ENCODE measurements around the gene EIF4G3. TPM values are rescaled to one million over a fixed set of nuclear protein-coding genes. Genes with fewer than 3 reads are reported as not detected.
"Not testable (repeated sequence)": the region's sequence is repeated elsewhere in the genome, so short reads cannot be mapped to it uniquely, and the experiment has no call there.

The EIF4G3 gene
- polyA plus RNA-seq, 1 of the 3 experiments (the other 2 are of a cell fraction) = 32.0 TPM

GRCh38 chr1:20865001-20865400 lies 311.7 kb downstream of the EIF4G3 start (continued):
- no peak for TF ChIP-seq FOSL2 (IDR thresholded peaks at IDR 0.05; ENCODE audit: borderline replicate concordance, low read depth)
- TF ChIP-seq GABPA (IDR thresholded peaks at IDR 0.05; ENCODE audit: low read depth) = no peak
- no peak for TF ChIP-seq MAX (IDR thresholded peaks at IDR 0.05; ENCODE audit: low read depth)

DNA sequence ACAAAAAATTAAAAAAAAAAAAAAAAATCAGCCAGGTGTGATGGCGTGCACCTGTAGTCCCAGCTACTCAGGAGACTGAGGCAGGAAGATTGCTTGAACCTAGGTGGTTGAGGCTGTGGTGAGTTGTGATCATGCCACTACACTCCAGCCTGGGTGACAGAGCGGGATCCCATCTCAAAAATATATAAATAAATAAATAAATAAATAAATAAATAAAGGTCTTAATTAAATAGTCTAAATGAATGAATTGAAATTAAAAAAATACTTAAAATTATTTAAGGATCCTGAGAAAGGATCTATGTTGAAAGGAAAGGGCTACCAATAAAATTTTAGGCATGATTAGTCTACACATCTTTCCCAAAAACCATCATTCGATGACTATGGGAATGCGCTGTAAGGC lies 322.2 kb downstream of the EIF4G3 start:
- Histone ChIP-seq H3K27ac (ENCODE audit: low read depth in 2 of 2, low read length in 1 of 2) (no peak overlapping the region), H3K4me3 (ENCODE audit: low read depth in 2 of 2, low read length in 1 of 2) (no peak overlapping the region), H3K36me3 (replicated peaks in 1 of 2; ENCODE audit: control insufficient read depth in 1 of 2, insufficient read depth in 2 of 2, low read length in 1 of 2) (peaks cover 60 to 69% of the 10 kb centered on the region in 2 experiments), H3K9ac (no peak overlapping the region), H3K4me1 (ENCODE audit: control insufficient read depth in 1 of 2, insufficient read depth in 2 of 2, low read depth in 1 of 2, low read length in 1 of 2) (no peaks in the 10 kb centered on the region), H3K27me3 (ENCODE audit: insufficient read depth) (no peaks in the 10 kb centered on the region), H3F3A (replicated peaks; ENCODE audit: insufficient read depth) (peaks cover 4% of the 10 kb centered on the region), H4K20me1 (ENCODE audit: insufficient read depth) (no peaks in the 10 kb centered on the region), H3K9me2 (no peaks in the 10 kb centered on the region), H3K79me2 (ENCODE audit: insufficient read depth) (no peaks in the 10 kb centered on the region), H3K9me3 (no peaks in the 10 kb centered on the region), H3K4me2 (no peak overlapping the region), H2AFZ (ENCODE audit: low read depth) (no peak overlapping the region)
- POLR2A ChIA-PET = no interaction called here
- DNase-seq = no peak
- CTCF ChIA-PET = no interaction called here
- 95% methylated on average over 4 of the region's 4 CpGs for WGBS (ENCODE audit: low lambda C conversion rate)
- TF ChIP-seq EZH2phosphoT487 (IDR thresholded peaks at IDR 0.05; ENCODE audit: borderline replicate concordance, low read depth) (no peak), YY1 (IDR thresholded peaks at IDR 0.05; ENCODE audit: low read depth) (no peak), FOXM1 (IDR thresholded peaks at IDR 0.05; ENCODE audit: low read depth) (no peak), RCOR1 (IDR thresholded peaks at IDR 0.05; ENCODE audit: low read length) (no peak), TAF1 (IDR thresholded peaks at IDR 0.05; ENCODE audit: borderline replicate concordance, low read depth, low read length) (no peak)

- H3K4me1 ChIP-seq (ENCODE audit: control insufficient read depth in 1 of 2, insufficient read depth in 2 of 2, low read depth in 1 of 2, low read length in 1 of 2) = not testable (repeated sequence)
Measured at GRCh38 chr1:20851791-20852190, 324.9 kb downstream of the EIF4G3 start.

DNA sequence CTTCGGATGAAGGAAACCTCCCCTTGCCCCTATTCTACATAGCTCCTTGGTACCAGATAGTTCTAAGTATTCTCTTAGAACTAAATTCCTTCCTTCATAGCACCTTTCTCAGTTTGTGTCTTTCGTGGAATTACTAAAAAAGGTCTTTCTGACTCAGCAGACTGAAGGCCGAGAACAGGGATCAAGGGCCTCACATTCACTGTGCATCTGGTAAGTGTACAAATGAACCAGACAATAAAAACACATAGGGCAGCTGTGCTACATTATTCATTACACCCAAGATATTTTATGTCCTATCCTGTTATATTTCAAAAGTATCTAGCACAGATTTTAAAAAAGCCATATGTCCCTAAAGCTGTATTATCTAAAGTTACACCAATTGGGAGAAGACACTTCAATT lies 326.7 kb downstream of the EIF4G3 start:
- H4K20me1 ChIP-seq (ENCODE audit: insufficient read depth) = 0 out of 2 replicates have a peak, but pooled peaks cover 4% of the 10 kb centered on the region
- no peaks in the 10 kb centered on the region for H3K9me3 ChIP-seq
- 88% methylated on average over 3 of the region's 3 CpGs for WGBS (ENCODE audit: low lambda C conversion rate)
- CTCF ChIA-PET = interaction anchor here (1.1 to 1.3 kb wide), 2 partner anchors 63 to 153 kb away, joined by 3 read pairs; partner anchors contain the start of gene HP1BP3
- peaks cover 38 to 50% of the 10 kb centered on the region in 2 experiments for H3K36me3 ChIP-seq (replicated peaks in 1 of 2; ENCODE audit: control insufficient read depth in 1 of 2, insufficient read depth in 2 of 2, low read length in 1 of 2)
- no peak overlapping the region for H3K9ac ChIP-seq
- H3K9me2 ChIP-seq = no peaks in the 10 kb centered on the region
- H3K79me2 ChIP-seq (ENCODE audit: insufficient read depth) = no peaks in the 10 kb centered on the region
- H3K4me3 ChIP-seq (ENCODE audit: low read depth in 2 of 2, low read length in 1 of 2) = no peak overlapping the region
- peaks cover 34% of the 10 kb centered on the region for H3F3A ChIP-seq (replicated peaks; ENCODE audit: insufficient read depth)
- no peak overlapping the region for H2AFZ ChIP-seq (ENCODE audit: low read depth)
- H3K4me1 ChIP-seq (ENCODE audit: control insufficient read depth in 1 of 2, insufficient read depth in 2 of 2, low read depth in 1 of 2, low read length in 1 of 2) = peaks cover 0 to 9% of the 10 kb centered on the region in 2 experiments; a peak in 1 of 4 replicates
- H3K4me2 ChIP-seq = no peak overlapping the region
- H3K27me3 ChIP-seq (ENCODE audit: insufficient read depth) = no peaks in the 10 kb centered on the region
- DNase-seq = no peak
- POLR2A ChIA-PET = no interaction called here
- no peak overlapping the region for H3K27ac ChIP-seq (ENCODE audit: low read depth in 2 of 2, low read length in 1 of 2)
- TF ChIP-seq USF1 (IDR thresholded peaks at IDR 0.05; ENCODE audit: borderline replicate concordance, low read depth) = no peak
- TF ChIP-seq, protein P1, sequence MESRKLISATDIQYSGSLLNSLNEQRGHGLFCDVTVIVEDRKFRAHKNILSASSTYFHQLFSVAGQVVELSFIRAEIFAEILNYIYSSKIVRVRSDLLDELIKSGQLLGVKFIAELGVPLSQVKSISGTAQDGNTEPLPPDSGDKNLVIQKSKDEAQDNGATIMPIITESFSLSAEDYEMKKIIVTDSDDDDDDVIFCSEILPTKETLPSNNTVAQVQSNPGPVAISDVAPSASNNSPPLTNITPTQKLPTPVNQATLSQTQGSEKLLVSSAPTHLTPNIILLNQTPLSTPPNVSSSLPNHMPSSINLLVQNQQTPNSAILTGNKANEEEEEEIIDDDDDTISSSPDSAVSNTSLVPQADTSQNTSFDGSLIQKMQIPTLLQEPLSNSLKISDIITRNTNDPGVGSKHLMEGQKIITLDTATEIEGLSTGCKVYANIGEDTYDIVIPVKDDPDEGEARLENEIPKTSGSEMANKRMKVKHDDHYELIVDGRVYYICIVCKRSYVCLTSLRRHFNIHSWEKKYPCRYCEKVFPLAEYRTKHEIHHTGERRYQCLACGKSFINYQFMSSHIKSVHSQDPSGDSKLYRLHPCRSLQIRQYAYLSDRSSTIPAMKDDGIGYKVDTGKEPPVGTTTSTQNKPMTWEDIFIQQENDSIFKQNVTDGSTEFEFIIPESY (IDR thresholded peaks at IDR 0.05; ENCODE audit: borderline replicate concordance, low read depth) = no peak
- no peak for TF ChIP-seq RCOR1 (IDR thresholded peaks at IDR 0.05; ENCODE audit: low read length)
- no peak for TF ChIP-seq TAF1 (IDR thresholded peaks at IDR 0.05; ENCODE audit: borderline replicate concordance, low read depth, low read length)
- TF ChIP-seq FOXM1 (IDR thresholded peaks at IDR 0.05; ENCODE audit: low read depth) = no peak
- no peak for TF ChIP-seq TEAD4 (IDR thresholded peaks at IDR 0.05; ENCODE audit: borderline replicate concordance, insufficient read depth)
- no peak for TF ChIP-seq TCF12 (IDR thresholded peaks at IDR 0.05)
- TF ChIP-seq GABPA (IDR thresholded peaks at IDR 0.05; ENCODE audit: low read depth) = no peak
- TF ChIP-seq MEF2A (IDR thresholded peaks at IDR 0.05; ENCODE audit: borderline replicate concordance, low read depth) = no peak
- no peak for TF ChIP-seq CHD2 (IDR thresholded peaks at IDR 0.05; ENCODE audit: low read length, partially characterized antibody)
- no peak for TF ChIP-seq JUND (IDR thresholded peaks at IDR 0.05)
- TF ChIP-seq, protein P2, sequence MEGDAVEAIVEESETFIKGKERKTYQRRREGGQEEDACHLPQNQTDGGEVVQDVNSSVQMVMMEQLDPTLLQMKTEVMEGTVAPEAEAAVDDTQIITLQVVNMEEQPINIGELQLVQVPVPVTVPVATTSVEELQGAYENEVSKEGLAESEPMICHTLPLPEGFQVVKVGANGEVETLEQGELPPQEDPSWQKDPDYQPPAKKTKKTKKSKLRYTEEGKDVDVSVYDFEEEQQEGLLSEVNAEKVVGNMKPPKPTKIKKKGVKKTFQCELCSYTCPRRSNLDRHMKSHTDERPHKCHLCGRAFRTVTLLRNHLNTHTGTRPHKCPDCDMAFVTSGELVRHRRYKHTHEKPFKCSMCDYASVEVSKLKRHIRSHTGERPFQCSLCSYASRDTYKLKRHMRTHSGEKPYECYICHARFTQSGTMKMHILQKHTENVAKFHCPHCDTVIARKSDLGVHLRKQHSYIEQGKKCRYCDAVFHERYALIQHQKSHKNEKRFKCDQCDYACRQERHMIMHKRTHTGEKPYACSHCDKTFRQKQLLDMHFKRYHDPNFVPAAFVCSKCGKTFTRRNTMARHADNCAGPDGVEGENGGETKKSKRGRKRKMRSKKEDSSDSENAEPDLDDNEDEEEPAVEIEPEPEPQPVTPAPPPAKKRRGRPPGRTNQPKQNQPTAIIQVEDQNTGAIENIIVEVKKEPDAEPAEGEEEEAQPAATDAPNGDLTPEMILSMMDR (IDR thresholded peaks at IDR 0.05) = no peak

More at GRCh38 chr1:20851791-20852190, 324.9 kb downstream of the EIF4G3 start:
- H3K9me2 ChIP-seq; H3K9me3 ChIP-seq; H4K20me1 ChIP-seq (ENCODE audit: insufficient read depth); DNase-seq; H3K4me2 ChIP-seq; H2AFZ ChIP-seq (ENCODE audit: low read depth); H3K79me2 ChIP-seq (ENCODE audit: insufficient read depth); POLR2A ChIA-PET; H3K9ac ChIP-seq; H3K27me3 ChIP-seq (ENCODE audit: insufficient read depth); H3K27ac ChIP-seq (ENCODE audit: low read depth in 2 of 2, low read length in 1 of 2); H3K4me3 ChIP-seq (ENCODE audit: low read depth in 2 of 2, low read length in 1 of 2): not testable (repeated sequence)
- WGBS (ENCODE audit: low lambda C conversion rate) = 86% methylated on average over 8 of the region's 8 CpGs
- H3K36me3 ChIP-seq (replicated peaks in 1 of 2; ENCODE audit: control insufficient read depth in 1 of 2, insufficient read depth in 2 of 2, low read length in 1 of 2) = peaks cover 52 to 61% of the 10 kb centered on the region in 2 experiments
- peaks cover 30% of the 10 kb centered on the region for H3F3A ChIP-seq (replicated peaks; ENCODE audit: insufficient read depth)
- CTCF ChIA-PET = interaction anchor here (1.1 kb wide), 1 partner anchor 364 kb away, joined by 3 read pairs; no protein-coding TSS in a partner anchor
